ENCODE measurements around the gene GNB1L.

DNA sequence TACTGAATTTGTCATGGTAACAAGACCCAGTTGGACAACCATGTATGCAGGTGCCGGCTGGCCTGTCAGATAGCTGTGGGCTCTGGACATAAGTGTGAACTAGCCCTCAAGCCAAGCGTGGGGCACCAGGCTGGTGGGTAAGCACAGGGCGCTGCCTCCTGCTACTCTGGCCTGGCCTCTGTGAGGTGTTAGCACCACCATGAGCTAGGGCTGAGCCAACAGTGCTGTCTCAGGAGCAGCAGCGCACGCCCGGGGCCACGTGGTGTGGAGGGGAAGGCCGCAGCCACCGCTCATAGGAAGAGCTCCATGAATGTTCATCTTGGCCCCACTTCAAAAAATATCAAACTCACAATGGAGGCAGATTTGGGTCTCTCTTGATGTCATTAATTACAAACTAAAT is 35.3 kb upstream of the GNB1L start:
- no peak for TF ChIP-seq ZNF8 (CRISPR knock-in tag; IDR thresholded peaks at IDR 0.05)
- no peak for TF ChIP-seq ISL1 (CRISPR knock-in tag; IDR thresholded peaks at IDR 0.05)
- TF ChIP-seq, protein P1, sequence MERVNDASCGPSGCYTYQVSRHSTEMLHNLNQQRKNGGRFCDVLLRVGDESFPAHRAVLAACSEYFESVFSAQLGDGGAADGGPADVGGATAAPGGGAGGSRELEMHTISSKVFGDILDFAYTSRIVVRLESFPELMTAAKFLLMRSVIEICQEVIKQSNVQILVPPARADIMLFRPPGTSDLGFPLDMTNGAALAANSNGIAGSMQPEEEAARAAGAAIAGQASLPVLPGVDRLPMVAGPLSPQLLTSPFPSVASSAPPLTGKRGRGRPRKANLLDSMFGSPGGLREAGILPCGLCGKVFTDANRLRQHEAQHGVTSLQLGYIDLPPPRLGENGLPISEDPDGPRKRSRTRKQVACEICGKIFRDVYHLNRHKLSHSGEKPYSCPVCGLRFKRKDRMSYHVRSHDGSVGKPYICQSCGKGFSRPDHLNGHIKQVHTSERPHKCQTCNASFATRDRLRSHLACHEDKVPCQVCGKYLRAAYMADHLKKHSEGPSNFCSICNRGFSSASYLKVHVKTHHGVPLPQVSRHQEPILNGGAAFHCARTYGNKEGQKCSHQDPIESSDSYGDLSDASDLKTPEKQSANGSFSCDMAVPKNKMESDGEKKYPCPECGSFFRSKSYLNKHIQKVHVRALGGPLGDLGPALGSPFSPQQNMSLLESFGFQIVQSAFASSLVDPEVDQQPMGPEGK (CRISPR knock-in tag; IDR thresholded peaks at IDR 0.05; ENCODE audit: borderline replicate concordance) = no peak
- TF ChIP-seq BACH2 (CRISPR knock-in tag; IDR thresholded peaks at IDR 0.05; ENCODE audit: borderline replicate concordance) = no peak
- no peak for TF ChIP-seq TCF4 (CRISPR knock-in tag; IDR thresholded peaks at IDR 0.05; ENCODE audit: borderline replicate concordance)
- no peak for TF ChIP-seq ZNF70 (CRISPR knock-in tag; IDR thresholded peaks at IDR 0.05)
- no peak for TF ChIP-seq OSR1 (CRISPR knock-in tag; IDR thresholded peaks at IDR 0.05)
- no peak for TF ChIP-seq GLIS3 (CRISPR knock-in tag; IDR thresholded peaks at IDR 0.05)
- TF ChIP-seq RARB (CRISPR knock-in tag; IDR thresholded peaks at IDR 0.05) = no peak
- no peak for TF ChIP-seq SNAI2 (CRISPR knock-in tag; IDR thresholded peaks at IDR 0.05)

Data from SK-N-SH treated with all-trans-retinoic acid at 6 μM for 48 hours (cell line).